Inflammatory macrophage (primary cell): ENCODE data around the gene PREX1.

Experiments
- DNase-seq, 2 donors: peaks; one replicate each; pipeline ENCODE4 v3.0.0-alpha.2; 2020 to 2022

Gene PREX1

DNA sequence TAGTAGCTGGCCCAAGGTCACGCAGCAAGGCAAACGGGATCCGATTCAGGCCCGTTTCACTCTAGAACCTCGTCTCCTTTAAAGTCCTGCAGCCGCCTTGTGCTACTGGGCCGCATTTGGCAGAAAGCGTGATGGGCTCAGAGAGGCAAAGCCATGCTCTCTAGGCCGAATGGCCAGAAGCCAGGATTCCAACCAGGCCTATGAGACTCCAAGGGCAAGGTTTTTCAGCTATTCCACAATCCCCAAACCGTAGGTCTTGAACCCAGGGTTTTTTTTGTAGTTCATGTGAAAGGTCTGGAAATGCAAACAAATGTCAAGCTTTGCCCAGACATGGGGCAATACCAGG is 174.1 kb downstream of the PREX1 start:
- DNase-seq: no peak

DNA sequence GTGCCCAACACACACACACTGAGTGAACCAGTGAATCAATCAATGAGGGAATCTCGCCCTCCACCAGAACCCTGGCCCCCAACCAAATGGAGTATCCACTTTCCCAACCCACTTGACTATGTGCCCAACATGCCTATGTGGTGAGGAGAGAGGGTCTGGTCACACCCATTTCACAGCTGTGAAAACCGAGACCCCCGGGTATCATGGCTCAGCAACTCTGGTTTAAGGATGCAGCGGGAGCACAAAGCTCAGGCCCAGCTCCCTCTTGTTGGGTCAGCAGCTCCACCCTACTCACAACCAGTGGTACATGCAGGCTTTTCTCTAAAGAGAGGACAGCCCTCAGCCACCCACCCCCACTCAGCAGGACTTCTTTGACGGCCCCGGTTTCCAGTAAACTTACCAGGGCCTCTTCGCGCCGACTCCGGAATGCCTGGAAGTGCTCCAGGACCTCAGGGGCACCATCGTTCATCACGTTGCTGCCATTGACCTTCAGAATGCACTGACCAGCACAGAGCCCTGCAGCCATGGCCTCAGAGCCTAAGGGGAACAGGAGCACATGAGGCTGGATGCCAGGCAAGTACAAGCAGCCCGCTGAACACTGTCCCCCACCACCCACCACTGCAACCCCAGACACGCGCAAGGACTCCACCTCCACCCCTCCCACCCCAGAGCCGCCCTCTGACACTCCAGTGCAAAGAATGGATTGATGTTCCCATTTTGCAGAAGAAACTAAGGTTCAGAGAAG is 174.7 kb downstream of the PREX1 start:
- no peak for DNase-seq

DNA sequence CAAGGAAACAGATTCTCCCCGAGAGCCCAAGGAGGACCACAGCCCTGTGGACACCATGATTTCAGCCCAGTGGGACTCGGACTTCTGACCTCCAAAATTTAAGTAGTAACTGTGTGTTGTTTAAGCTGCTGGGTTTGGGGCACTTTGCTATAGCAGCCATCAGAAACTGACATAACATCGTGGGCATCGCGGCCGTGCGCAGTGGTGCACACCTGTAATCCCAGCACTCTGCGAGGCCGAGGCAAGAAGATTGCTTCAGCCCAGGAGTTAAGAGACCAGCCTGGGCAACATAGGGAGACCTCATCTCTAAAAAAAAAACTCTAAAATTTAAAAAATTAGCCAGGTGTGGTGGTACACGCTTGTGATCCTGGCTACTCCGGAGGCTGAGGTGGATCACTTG is 175.8 kb downstream of the PREX1 start:
- DNase-seq: no peak

DNA sequence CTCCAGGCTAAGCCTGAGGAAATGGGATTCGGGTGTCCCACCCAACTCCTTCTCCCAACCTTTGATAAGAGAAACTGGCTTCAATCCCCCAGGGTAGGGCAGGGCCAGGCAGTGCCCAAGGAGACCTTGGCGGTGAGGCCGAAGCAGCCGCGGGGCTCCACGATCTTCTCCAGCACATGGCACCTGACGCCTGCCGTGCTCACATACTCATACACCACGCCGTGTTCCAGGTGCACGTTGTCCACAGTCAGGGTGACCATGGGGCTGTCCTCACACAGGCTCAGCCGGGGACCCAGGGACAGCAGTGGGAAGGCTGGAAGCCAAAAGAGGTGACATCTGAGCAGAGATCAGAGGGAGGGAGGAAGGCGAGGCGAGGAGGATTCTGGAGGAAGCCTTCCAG is 176.5 kb downstream of the PREX1 start:
- no peak for DNase-seq

DNA sequence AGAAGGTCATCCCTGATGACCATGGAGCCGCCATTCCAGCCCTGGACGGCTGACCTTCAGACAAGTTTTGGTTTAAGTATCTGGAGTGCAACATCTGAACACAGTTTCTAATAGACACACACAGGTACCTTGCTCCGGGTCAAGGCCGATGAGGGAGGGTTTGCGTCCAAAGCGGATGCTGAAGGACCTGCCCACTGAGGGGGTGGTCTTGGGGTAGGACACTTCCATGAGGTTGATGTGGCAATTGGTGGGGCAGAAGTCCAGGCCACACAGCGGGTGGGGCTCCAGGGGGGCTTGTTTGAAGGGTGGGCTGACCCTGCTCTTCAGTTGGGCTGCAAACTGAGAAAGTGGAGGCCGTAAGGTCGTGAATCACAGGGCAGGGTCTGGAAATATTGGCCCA is 177.9 kb downstream of the PREX1 start:
- DNase-seq: no peak

DNA sequence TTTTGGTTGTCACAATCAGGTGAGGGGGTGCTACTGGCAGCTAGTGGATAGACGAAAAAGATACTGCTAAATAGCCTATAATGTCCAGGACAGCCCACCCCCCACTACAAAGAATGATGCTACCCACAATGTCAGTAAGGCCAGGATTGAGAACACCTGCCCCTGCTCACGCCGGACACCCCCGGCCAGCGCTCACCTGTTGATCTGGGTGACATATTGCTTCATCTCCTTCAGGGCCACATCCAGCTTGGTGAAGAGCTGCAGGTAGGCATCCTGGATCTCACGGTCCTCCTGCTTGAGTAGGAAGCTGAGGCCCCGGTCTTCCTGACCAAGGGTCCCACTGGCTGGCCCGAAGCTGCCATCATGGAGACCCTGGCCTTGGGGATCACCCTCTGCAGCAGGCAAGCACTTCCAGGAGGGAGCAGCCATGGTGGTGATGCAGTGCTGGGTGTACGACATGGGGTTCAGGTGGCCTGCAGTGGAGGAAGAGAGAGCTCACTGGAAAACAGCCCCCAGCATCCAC is 178.6 kb downstream of the PREX1 start:
- DNase-seq: no peak

DNA sequence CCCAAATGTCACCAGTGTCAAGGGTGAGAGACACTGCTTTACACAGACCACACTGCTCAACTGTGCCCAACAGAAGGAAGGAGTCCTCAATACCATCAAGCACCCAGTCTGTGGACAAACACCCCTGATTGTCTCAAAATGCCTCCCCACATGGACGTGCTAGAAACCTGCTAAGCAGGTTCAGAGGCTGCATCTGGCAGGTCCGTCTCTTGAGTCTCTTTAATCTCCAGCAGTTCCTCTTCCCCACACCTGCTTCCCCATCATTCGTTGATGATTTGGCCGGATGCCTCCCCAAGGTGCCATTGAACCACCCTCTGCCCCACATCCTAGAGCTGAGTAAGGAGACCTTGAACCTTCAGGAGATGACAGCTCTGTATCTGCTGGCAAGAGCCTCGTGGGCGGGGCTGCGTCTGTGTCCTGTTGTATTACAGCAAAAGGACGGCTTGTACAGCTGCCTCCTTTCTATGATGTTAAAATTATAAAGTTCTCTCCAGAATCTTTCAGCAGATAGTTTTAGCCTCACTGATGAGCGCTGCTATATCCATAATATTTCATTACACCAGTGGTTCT is 179.2 kb downstream of the PREX1 start:
- no peak for DNase-seq

DNA sequence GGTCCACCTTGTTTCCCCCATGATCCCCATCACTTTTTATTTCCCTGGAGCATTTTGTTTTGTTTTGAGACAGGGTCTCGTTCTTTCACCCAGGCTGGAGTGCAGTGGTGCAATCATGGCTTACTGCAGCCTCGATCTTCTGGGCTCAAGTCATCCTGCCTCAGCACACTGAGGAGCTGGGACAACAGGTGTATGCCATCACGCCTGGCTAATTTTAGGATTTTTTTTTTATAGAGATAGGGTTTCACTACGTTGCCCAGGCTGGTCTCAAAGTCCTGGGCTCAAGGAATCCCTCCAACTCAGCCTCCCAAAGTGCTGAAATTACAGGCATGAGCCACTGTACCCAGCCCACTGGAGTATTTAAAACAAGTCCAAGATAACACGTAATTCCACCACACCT is 179.9 kb downstream of the PREX1 start:
- DNase-seq: no peak

DNA sequence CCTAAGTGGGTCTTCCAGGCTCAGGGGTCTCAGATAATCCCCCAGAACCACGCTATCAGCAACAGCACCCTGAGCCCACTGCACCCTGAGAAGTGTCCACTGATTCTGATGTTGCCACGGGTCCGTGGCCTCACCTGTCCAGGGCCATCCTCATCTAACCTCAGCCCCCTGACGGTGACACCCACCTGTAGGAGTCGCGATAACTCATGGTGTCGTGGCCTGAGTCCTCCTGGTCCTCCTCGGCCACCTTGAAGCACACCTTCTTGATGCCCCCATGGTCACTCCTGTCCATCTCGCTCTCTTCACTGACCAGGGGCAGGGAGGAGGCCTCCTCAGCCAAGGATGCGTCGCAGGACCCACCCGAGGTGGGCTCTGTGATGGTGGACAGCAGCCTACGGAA is 182.1 kb downstream of the PREX1 start:
- no peak for DNase-seq

DNA sequence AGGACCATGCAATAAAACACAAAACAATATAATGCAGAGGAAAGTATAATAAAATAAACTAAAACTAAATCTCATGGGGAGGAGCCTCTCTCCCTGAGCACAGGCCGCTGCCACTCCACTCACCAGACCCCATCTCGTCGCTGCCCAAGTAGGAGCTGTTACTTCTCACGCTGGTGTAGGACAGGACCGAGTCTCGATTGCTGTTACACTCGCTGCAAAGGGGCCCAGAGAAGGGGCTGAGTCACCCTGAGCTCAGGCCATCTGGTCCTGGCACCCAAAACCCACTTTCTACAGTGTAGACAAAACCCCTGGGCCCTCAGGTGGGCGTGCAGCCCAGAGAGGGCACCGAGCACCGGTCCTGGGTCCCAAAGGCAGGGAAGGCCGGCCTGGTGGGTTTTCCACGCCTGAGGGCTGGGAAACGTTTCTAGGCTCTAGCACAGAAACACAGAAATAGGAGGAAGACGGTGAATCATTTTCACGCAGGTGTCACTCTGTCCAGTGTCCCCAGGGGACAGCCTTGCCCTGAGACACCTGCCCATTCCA is 183.4 kb downstream of the PREX1 start:
- DNase-seq: no peak

DNA sequence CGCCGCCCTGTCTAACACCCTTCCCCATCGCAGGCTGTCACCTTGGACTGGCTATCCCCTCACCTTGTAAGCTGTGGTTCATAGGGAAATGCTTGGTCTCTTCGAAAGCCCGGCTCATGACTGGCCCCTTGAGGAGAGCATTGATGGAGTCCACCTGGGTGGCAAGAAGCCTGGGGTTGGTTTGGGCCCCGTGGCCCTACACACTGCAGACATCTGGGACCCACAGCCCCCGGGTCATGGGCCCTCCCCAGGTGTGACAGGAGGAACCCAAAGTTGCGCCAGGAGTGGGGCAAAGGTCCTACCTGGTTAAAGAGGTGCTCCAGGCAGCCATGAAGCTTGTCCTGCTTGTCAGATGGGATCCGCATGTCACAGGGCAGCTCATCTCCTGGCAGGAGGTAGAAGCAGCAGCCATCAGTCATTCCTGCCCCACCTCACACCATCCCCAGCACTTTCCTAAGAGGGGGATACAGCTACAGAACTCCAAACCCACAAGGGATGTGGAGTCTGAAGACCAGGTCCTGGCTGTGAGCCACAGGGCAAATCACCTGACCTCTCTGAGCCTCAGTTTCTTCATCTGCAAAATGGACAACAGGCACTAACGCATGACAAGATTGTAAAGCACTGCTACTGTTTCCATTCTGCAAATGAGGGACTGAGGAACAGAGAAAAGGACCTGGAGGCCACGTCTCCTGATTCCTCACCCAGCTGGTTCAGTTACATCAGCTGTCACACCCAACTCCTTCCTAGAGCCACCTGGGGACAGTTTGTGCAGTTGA is 185.5 kb downstream of the PREX1 start:
- DNase-seq: no peak

DNA sequence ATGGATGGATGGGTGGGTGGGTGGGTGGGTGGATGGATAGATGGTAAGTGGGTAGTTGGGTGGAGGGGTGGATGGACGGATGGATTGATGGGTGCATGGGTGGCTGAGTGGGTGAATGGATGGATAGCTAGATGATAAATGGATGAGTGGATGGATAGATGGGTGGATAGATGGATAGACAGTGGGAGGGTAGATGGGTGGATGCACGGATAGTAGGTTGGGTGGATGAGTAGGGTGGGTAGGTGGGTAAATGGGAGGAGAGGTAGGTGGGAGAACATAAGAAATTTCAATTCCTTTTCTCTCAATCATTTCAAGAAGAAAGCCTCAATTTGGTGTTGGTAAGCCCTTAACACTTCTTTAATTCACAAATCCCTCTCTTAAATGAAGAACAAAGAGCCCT is 186.9 kb downstream of the PREX1 start:
- DNase-seq: no peak

DNA sequence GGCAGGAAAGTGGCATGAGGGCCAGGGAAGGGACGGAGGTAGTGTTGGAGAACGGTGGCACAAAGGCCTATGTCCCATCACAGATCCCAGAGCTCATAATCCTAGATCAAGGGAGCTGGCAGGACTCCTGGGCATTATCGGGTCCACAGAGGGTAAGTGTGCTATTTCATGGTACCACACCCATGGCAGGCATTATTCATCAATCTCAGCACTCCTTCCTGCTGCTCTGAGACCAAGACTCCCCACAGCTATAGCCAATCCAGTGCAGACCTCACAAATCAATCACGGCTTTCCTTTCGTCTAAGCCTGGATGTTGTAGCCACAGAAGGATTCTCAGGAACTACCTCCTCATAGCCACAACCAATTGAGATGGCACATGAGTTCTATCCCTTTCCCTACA is 187.9 kb downstream of the PREX1 start:
- no peak for DNase-seq

DNA sequence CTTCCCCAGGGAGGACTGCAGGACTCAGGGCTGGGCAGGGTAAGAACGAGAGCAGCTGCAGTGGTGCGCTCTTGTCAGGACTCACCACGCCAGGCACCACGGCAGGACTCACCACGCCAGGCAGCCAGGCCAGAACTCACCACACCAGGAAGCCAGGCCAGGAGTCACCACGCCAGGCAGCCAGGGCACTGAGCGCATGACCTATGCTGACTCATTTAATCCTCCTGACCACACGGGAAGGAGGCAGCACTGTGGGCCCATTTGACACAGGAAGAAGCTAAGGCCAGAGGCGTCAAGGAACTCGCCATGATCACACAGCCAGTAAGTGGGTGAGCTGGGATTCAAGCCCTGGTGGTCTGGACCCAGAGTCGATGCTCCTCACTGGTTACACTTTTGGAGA is 189.3 kb downstream of the PREX1 start:
- DNase-seq: peak; percentile 58 to 84

DNA sequence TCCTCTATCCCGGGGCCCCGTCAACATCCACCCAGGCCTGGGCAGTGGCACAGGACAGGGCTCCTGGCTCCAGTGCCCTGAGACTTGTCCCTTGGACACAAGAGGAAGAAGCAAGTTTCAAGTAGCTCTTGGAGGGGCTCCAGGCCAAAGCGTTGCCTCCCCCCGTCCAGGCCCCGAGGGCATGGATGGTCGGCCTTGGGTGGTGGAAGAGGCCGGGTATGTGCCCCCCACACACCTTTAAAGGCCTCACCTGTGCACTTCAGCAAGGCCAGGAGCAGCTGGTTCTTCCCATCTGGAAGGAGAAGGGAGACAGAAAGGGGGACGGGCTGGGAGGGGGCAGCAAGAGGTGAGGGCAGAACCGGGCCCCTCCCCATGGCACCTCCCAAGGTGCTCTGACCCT is 190.3 kb downstream of the PREX1 start:
- no peak for DNase-seq

DNA sequence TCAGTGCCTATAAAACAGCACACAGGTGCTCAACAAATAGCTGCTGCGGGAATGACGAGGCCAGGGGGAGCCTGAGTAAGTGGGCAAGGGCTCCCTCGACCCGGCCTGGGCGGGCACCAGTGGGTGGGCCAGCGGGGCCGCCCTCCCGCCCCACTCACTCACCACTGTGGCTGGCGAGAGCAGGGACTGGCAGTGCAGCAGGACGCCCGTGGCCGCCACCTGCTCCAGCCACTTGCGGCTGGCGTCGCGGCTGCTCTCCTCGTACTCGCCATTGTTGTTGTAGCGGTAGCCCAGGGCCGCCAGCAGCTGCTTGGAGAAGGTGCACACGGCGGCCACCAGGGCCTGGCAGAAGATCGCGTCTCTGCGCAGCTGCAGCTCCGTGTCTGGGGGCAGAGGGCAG is 191.5 kb downstream of the PREX1 start:
- no peak for DNase-seq

DNA sequence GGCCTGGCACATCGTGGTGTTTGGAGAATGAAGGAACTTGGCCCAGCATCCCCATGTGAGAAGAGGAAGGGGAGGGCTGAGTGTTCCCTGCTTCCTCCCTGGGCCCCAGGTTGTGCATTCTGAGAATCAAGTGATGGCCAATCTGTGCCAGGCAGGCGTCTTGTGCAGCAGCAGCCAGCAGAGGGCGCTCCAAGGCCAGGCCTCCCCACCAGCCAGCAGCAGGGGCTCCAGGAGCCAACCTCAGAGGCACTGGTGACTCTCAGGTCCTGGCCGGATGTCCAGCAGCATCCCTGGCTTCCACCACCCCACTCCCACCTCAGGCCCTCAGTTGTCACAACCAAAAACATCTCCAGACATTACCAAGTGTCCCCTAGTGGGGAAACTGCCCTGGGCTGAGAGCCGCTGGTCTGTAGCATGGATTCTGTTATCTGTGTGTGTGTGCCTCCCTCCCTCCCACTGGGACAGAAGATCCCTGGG is 192.0 kb downstream of the PREX1 start:
- DNase-seq: peak; percentile 52 to 59

DNA sequence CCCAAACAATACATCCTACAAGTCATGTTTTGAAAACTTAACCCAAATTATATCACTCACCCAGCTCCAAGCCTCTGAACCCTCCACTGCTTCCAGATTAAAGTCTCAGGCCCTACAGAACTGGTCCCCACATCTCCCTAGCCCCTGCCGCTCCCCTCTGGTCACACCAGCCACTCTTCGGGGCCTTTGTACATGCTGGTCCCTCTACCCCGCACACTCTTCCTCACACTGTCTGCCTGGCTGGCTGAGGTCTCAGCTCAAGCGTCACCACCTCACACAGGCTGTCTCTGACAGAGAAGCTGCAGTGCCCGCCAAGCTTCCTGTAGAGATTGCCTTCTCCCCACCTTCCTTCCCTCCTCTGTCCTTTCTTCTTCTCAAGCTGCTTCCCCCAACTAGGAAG is 192.4 kb downstream of the PREX1 start:
- no peak for DNase-seq

DNA sequence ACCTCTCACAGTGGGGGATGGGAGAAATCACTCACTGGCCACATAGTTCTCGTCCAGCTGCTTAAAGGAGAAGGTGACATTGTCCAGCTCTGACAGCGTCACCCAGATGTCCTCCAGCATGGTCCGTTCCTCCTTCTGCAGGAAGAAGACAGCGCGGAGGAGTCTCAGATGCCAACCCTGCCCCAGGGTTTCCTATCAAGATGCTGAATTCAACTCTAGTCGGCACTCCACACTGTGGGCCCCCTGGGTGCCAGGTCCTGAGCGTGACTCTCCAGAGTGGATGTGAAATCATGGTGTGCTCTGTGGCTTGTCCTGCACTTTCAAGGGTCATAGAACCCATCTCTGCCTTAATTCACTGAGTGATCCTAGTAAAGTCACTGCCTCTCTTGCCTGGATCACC is 193.2 kb downstream of the PREX1 start:
- no peak for DNase-seq

DNA sequence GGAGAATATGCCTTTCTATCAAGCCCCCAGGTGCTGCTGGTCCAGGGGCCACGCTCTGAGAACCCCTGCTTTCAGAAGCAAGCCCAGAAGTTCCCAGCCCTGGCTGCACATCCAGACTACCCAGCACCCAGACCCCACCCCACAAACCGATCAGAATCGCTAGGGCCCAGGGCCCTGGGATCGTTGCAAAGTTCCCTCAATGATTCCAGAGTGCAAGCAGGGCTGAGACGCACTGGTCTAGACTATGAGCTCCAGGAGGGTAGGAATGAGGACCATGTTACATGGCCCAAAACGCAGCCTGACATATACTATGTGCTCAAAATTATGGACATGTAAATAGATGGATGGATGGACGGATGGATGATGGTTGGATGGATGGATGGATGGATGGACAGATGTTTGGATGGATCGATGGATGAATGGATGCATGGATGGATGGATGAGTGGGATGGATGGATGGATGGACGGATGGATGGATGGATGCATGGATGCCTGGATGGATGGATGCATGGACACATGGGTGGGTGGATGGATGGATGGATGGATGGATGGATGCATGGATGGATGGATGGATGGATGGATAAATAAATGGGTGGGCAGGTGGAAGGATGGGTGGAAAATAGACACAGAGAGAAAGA is 194.1 kb downstream of the PREX1 start:
- no peak for DNase-seq

DNA sequence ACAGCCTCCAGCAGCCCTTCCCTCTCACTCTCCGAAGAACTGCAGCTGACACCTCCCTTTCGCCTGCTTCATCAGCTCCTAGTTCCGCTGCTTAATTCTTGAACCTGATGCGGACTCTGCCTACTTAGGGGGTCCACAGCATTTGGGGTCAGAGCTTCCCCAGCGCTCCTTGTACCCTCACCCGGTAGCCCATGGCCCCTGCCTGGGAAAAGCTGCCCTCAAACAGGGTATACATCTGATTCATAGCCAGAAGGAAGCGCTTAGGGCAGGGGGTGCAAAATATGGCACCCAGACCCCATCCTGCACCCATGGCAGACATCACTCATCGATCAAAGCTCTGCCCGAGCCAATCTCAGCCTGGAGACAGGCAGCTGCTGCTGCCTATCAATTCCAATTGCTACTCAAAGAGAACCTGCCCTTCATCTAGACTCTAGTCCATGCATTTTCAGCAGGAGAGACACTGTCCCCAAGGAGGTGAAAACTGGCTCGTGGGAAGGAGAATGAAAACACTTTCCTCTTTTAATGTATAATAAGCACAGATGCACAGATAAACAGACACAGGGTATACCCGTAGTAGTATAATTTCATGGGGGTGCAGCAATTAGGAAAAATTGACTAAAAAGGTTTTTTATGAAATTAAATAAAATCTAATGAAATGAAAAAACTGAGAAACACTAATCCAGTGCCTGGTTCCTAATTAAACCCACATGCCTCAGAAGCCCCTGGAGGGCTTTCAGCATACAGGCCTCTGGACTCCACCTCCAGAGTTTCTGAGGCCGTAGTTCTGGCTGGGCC is 194.8 kb downstream of the PREX1 start:
- DNase-seq: no peak
